B cell (primary cell): ENCODE measurements around the gene TNPO2. TPM values are rescaled to one million over a fixed set of nuclear protein-coding genes. Genes with fewer than 3 reads are reported as not detected.

Experiments used
- ATAC-seq: fragments of 200-7000 bp; cut with Tn5 transposase; one replicate; pipeline ENCODE4 v1.10.0; 2021; ENCODE audit warnings: low read depth, mild to moderate bottlenecking, moderate number of reproducible peaks, moderate library complexity
- CTCF ChIA-PET: fragments of 350-600 bp; sonication (Branson Sonifier 250); formaldehyde crosslinking; loops from one replicate; lab custom pipeline; 2021; ENCODE audit warnings: antibody characterized with exemption, inconsistent platforms; lab: Charles Lee
- POLR2A ChIA-PET: fragments of 350-600 bp; sonication (Branson Sonifier 250); formaldehyde crosslinking; loops from one replicate; lab custom pipeline; 2021; ENCODE audit warnings: antibody characterized with exemption; lab: Charles Lee
- DNase-seq: peaks from one replicate; pipeline ENCODE4 v3.0.0; 2013
- H2AFZ ChIP-seq: 2 replicates; pipeline ENCODE4 v1.6.1; 2012; ENCODE audit warnings: mild to moderate bottlenecking, low read depth, low read length; ENCODE audit not compliant: insufficient read depth, poor library complexity, severe bottlenecking
- H3K27ac ChIP-seq, 2 donors: 1 replicate in 1 of 2; 2 replicates in 1 of 2; pipeline ENCODE4 v1.5.1; 2012 to 2013; ENCODE audit warnings: low read length in 2 of 2, mild to moderate bottlenecking in 2 of 2, moderate library complexity in 1 of 2
- H3K27me3 ChIP-seq, 4 experiments: fragments of 200-600 bp in 1 of 4; sonication (generic) in 1 of 4; replicated peaks in 1 of 4; 1 replicate in 2 of 4; 2 replicates in 2 of 4; pipeline versions ENCODE4 v1.6.1 to v1.7.0; 2013 to 2016; ENCODE audit warnings: low read length in 3 of 4, mild to moderate bottlenecking in 2 of 4, mixed read lengths in 1 of 4, moderate library complexity in 1 of 4; ENCODE audit not compliant: insufficient read depth in 4 of 4, control insufficient read depth in 3 of 4; ENCODE audit errors: control extremely low read depth in 1 of 4
- H3K36me3 ChIP-seq, 2 experiments: replicated peaks in 1 of 2; 1 replicate in 1 of 2; 2 replicates in 1 of 2; pipeline versions ENCODE4 v1.6.1 to v1.7.1; 2013; ENCODE audit warnings: low read length in 1 of 2; ENCODE audit not compliant: insufficient read depth in 2 of 2, control insufficient read depth in 1 of 2; ENCODE audit errors: control extremely low read depth in 1 of 2, extremely low read depth in 1 of 2
- H3K4me1 ChIP-seq, 2 donors: fragments of 200-600 bp in 1 of 2; sonication (generic) in 1 of 2; 1 replicate in 1 of 2; 2 replicates in 1 of 2; pipeline versions ENCODE4 v1.5.1 to v1.6.1; 2013 to 2017; ENCODE audit warnings: low read length in 2 of 2; ENCODE audit not compliant: control insufficient read depth in 2 of 2, insufficient read depth in 2 of 2
- H3K4me2 ChIP-seq: replicated peaks from 2 replicates; pipeline ENCODE3; 2012; ENCODE audit warnings: mild to moderate bottlenecking, low read depth, low read length; ENCODE audit not compliant: poor library complexity, severe bottlenecking
- H3K4me3 ChIP-seq, 5 experiments: fragments of 200-600 bp in 1 of 5; sonication (generic) in 1 of 5; 1 replicate in 3 of 5; 2 replicates in 2 of 5; pipeline versions ENCODE4 v1.5.1 to v1.7.0; 2011 to 2016; ENCODE audit warnings: low read length in 4 of 5, mild to moderate bottlenecking in 4 of 5, low read depth in 2 of 5, control low read depth in 1 of 5, moderate library complexity in 1 of 5; ENCODE audit not compliant: insufficient read depth in 1 of 5; ENCODE audit errors: control extremely low read depth in 1 of 5, extremely low read depth in 1 of 5
- H3K79me2 ChIP-seq: fragments of 200-600 bp; sonication (generic); one replicate; pipeline ENCODE4 v1.6.0; 2016; ENCODE audit warnings: low read length; ENCODE audit not compliant: control insufficient read depth, insufficient read depth
- H3K9ac ChIP-seq: fragments of 200-600 bp; sonication (generic); 2 replicates; pipeline ENCODE4 v1.6.1; 2017; ENCODE audit warnings: mild to moderate bottlenecking, low read length, moderate library complexity
- H3K9me3 ChIP-seq, 3 donors: one replicate each; pipeline versions ENCODE4 v1.6.1 to v1.7.1; 2013; ENCODE audit warnings: low read length in 2 of 3; ENCODE audit not compliant: control insufficient read depth in 2 of 3, insufficient read depth in 1 of 3; ENCODE audit errors: control extremely low read depth in 1 of 3
- H4K20me1 ChIP-seq: 2 replicates; pipeline ENCODE4 v1.6.0; 2012; ENCODE audit warnings: mild to moderate bottlenecking, low read length; ENCODE audit not compliant: insufficient read depth, control insufficient read depth, poor library complexity, severe bottlenecking
- H3K27ac Mint-ChIP-seq: one replicate; pipeline ENCODE4 v1.8.0; 2021; ENCODE audit warnings: mixed read lengths
- H3K27me3 Mint-ChIP-seq: one replicate; pipeline ENCODE4 v1.8.0; 2021; ENCODE audit warnings: mixed read lengths
- H3K4me1 Mint-ChIP-seq: one replicate; pipeline ENCODE4 v1.8.0; 2021; ENCODE audit warnings: mixed read lengths
- H3K4me3 Mint-ChIP-seq: one replicate; pipeline ENCODE4 v1.8.0; 2021; ENCODE audit warnings: mixed read lengths
- H3K9me3 Mint-ChIP-seq: one replicate; pipeline ENCODE4 v1.8.0; 2022; ENCODE audit warnings: mixed read lengths; ENCODE audit not compliant: insufficient read depth
- EZH2 ChIP-seq: IDR thresholded peaks from 2 replicates; pipeline ENCODE4 v1.6.1; 2012; ENCODE audit warnings: borderline replicate concordance, low read depth, mild to moderate bottlenecking, moderate library complexity, low read length; ENCODE audit not compliant: insufficient read depth, poor library complexity, severe bottlenecking
- WGBS: methylation state at CpG from one replicate; pipeline ENCODE4 v1.1.5; 2013; ENCODE audit warnings: missing lambda C conversion rate; ENCODE audit not compliant: insufficient coverage; 5-methylcytosine and 5-hydroxymethylcytosine counted together
- intact Hi-C: fragments of 100-400 bp; cut with micrococcal nuclease; formaldehyde crosslinking; loops from one replicate; pipeline ENCODE4 v1.10.0; 2022
- polyA plus RNA-seq: library from polyadenylated mRNA; depleted of rRNA; stranded (reverse); fragments of >200 nt; gene quantifications from 2 replicates; pipeline ENCODE4 v1.2.3, GENCODE V29; 2012
- total RNA-seq, 2 donors: library from RNA; stranded (reverse); fragments of 120-200 nt in 1 of 2; gene quantifications; 1 replicate in 1 of 2; 2 replicates in 1 of 2; pipeline versions ENCODE4 v1.2.3 to v1.2.4, GENCODE V29; 2013 to 2022
- TF ChIP-seq, protein P1 (sequence below): fragments of 200-600 bp; IDR thresholded peaks from one replicate; pipeline ENCODE4 v1.8.0; 2022; ENCODE audit warnings: antibody characterized with exemption, mild to moderate bottlenecking

The TNPO2 gene
- total and polyA plus RNA-seq, 2 donors (not counting 1 experiment from before 2014, with no cell fraction given), result 73.7 to 85.6 TPM

DNA sequence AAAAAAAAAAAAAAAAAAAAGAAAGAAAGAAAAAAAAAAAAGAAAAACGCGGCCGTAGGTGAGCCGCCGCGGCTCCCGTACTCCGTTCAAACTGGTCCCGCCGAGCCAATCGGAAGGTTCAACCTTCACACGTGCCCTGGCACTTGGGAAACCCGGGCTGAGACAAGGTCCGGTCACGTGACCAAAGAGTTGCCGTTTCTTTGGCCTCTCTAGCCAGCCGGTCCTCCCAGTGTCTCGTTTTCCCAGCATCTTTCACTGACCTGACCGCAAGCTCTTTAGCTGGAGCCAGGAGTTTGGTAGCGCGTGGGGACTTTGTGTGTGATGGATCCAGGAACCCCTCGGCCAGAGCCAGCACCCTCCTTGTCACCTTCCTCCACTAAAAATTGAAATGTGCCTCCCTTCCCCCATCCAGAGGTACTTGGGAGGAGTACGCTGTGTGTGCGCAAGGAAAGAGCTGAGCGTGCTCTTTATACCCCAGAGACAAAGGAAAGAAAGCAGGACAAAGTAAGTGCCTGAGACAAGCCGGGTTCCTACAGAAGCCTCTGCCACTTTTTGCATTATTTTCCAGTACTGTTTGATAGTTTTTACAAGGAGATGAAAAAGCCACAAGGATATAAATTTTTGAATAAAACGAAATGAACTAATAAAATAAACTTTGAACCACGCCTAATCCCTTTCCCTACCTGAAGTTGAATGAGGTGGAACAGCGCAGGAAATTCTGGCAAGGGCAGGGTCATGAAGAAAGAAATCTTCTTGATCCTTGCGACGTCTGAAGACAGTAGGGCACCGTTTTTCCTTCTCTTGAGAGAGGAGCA is 959 bp downstream of the TNPO2 start:
- 0% methylated on average over 22 of the region's 32 CpGs for WGBS
- peak overlapping the region; percentile 83 for H2AFZ ChIP-seq
- peak; percentile 87 for ATAC-seq

More for the DNA sequence above, 959 bp downstream of the TNPO2 start:
- DNase-seq, result peak; percentile 97
- intact Hi-C loops, result loop anchor here (1.0 to 5.0 kb wide), 6 partner anchors 12 to 85 kb away; partner anchors contain the start of genes DHPS, FBXW9, HOOK2 and MAN2B1
- peaks cover 0 to 8% of the 10 kb centered on the region in 2 experiments for H3K36me3 ChIP-seq
- no peaks in the 10 kb centered on the region for H3K27me3 Mint-ChIP-seq
- peak overlapping the region; percentile 85 for H3K9ac ChIP-seq
- no peaks in the 10 kb centered on the region for H3K27me3 ChIP-seq
- H4K20me1 ChIP-seq, result peaks cover 11% of the 10 kb centered on the region
- peaks cover 81% of the 10 kb centered on the region for H3K79me2 ChIP-seq
- no peaks in the 10 kb centered on the region for H3K9me3 Mint-ChIP-seq
- TF ChIP-seq, protein P1, sequence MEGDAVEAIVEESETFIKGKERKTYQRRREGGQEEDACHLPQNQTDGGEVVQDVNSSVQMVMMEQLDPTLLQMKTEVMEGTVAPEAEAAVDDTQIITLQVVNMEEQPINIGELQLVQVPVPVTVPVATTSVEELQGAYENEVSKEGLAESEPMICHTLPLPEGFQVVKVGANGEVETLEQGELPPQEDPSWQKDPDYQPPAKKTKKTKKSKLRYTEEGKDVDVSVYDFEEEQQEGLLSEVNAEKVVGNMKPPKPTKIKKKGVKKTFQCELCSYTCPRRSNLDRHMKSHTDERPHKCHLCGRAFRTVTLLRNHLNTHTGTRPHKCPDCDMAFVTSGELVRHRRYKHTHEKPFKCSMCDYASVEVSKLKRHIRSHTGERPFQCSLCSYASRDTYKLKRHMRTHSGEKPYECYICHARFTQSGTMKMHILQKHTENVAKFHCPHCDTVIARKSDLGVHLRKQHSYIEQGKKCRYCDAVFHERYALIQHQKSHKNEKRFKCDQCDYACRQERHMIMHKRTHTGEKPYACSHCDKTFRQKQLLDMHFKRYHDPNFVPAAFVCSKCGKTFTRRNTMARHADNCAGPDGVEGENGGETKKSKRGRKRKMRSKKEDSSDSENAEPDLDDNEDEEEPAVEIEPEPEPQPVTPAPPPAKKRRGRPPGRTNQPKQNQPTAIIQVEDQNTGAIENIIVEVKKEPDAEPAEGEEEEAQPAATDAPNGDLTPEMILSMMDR, result no peak
- no peak for TF ChIP-seq EZH2
- peaks cover 29 to 39% of the 10 kb centered on the region in 2 donors for H3K4me1 ChIP-seq
- H3K27ac ChIP-seq, result peak overlapping the region; percentile 17 to 69
- ChIA-PET CTCF (interaction anchor here (1.4 to 3.5 kb wide), 10 partner anchors 11 to 168 kb away, joined by 3 to 26 read pairs (median 6); partner anchors contain the start of genes DHPS, GCDH, GET3 and JUNB), POLR2A (interaction anchor here (0.5 to 3.6 kb wide), 12 partner anchors 8 to 110 kb away, joined by 3 to 30 read pairs (median 8); partner anchors contain the start of genes DHPS, FBXW9, GET3 and JUNB)
- no peaks in the 10 kb centered on the region for H3K9me3 ChIP-seq
- peak overlapping the region; percentile 60 to 83 (median 77) for H3K4me3 ChIP-seq
- H3K4me1 Mint-ChIP-seq, result peaks cover 39% of the 10 kb centered on the region
- peak overlapping the region; percentile 95 for H3K4me2 ChIP-seq
- peak overlapping the region; percentile 95 for H3K4me3 Mint-ChIP-seq
- H3K27ac Mint-ChIP-seq, result peak overlapping the region; percentile 97
